AML-193 (cell line): ENCODE measurements around the gene NPEPPS.
"Not testable (repeated sequence)": the region's sequence is repeated elsewhere in the genome, so short reads cannot be mapped to it uniquely, and the experiment has no call there.

ENCODE experiments used
- DNase-seq, 2 experiments: peaks; one replicate each; lab custom pipeline; 2025; lab: John Stamatoyannopoulos, UW

NPEPPS gene, protein sequence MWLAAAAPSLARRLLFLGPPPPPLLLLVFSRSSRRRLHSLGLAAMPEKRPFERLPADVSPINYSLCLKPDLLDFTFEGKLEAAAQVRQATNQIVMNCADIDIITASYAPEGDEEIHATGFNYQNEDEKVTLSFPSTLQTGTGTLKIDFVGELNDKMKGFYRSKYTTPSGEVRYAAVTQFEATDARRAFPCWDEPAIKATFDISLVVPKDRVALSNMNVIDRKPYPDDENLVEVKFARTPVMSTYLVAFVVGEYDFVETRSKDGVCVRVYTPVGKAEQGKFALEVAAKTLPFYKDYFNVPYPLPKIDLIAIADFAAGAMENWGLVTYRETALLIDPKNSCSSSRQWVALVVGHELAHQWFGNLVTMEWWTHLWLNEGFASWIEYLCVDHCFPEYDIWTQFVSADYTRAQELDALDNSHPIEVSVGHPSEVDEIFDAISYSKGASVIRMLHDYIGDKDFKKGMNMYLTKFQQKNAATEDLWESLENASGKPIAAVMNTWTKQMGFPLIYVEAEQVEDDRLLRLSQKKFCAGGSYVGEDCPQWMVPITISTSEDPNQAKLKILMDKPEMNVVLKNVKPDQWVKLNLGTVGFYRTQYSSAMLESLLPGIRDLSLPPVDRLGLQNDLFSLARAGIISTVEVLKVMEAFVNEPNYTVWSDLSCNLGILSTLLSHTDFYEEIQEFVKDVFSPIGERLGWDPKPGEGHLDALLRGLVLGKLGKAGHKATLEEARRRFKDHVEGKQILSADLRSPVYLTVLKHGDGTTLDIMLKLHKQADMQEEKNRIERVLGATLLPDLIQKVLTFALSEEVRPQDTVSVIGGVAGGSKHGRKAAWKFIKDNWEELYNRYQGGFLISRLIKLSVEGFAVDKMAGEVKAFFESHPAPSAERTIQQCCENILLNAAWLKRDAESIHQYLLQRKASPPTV

DNA sequence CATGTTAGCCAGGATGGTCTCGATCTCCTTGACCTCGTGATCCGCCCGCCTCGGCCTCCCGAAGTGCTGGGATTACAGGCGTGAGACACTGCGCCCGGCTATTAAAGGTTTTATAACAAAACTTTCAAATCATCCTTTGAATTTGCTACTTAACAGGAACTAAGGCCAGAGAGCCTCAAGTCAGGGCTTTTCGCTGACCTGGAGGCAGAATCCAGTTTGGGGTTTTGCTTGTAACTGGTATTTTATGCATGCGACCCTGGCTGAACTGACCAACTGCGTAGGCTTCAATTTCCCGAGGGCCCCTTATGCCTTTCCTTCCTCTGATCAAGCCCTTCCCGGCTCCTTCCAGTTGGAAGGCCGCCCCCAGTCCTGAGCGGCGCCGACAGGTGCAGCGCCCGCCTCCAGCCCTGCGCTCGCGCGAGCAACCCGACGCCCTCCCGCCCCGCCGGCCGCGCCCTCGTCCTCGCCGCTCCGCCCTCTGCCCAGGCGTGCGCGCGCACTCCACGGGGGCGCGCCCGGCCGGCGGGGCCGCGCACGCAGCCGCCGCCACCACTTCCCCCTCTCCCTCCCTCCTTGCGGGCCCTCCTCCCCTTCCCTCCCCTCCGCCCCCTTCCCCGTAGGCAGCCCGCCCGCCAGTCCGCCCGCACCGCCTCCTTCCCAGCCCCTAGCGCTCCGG, at the start of gene NPEPPS:
Gene NPEPPS, plus strand, starts transcription at position 552 of the 676 bp plus-strand sequence. CDS start 193 bp downstream, outside the sequence.
- DNase-seq, result peak; percentile 60 to 68

DNA sequence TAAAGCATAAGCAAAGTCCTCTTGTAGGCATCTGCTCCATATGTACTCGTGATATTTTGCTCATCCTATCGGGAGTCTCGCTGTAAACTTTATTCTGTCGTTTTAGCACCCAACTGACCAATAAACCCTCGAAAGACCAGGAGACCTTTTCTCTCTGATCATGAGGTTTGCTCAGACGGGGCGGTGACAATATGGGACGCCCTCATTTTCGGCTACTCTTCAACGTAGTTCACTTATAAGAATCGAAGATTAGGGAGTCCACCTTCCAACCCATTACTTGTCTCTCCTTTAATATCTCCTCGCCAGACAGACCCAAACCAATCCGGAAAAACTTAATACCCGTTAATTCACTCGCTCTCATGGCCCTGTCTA, 39.1 kb upstream of the NPEPPS start:
- DNase-seq, result not testable (repeated sequence)

DNA sequence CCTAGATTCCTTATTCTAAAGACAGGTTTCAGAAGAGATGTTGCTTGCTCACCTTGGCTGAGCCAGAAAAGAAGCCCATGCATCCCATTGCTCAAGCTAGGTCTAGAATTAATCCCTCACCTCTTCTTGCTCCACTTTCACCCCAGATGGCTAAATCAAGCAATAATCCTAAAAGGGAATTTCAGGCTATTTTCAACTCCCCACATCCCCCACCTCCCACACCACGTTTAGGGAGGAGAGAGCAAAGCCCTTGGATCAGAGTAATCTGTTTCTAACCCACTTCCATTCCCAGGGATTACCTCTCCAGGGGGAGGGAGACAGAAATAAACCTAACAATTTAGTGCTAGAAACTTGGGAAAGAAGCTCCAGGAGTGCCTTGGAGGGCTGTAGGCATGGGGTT, 31.8 kb upstream of the NPEPPS start:
- not testable (repeated sequence) for DNase-seq

DNA sequence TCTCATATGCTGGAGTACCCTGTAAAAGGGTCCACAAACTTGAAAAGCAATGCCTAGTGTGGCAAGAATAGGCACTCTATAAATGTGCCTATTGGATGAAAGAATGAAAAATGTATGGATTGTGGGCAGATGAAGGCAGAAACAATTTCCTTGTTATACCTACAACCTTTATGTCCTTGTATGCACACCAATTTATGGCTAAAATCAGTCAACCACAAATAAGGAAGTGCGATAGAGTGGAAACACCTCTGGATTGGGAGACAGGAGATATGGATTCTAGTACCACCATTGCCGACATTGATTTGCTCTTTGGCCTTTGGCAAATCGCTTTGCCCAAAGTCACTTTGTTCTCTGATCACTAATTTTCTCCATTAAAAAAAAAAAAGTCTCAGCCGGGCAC, 31.4 kb upstream of the NPEPPS start:
- DNase-seq, result not testable (repeated sequence)

DNA sequence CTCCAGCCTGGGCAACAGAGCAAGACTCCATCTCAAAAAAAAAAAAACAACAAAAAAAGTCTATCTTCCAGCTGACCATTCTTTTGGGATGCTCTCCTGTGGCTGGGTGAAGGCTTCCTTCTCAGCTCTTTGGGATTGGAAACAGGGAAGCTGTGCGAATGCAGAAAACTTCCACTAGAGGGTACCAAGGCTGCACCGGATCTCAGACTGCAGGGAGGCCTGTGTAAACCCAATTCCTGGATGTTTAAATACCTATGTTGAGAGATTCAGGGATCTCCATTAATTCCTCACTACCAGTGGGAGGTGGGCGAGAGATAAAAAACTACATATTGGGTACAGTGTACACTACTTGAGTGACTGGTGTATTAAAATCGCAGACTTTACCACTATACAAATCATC, 30.3 kb upstream of the NPEPPS start:
- DNase-seq, result not testable (repeated sequence)

DNA sequence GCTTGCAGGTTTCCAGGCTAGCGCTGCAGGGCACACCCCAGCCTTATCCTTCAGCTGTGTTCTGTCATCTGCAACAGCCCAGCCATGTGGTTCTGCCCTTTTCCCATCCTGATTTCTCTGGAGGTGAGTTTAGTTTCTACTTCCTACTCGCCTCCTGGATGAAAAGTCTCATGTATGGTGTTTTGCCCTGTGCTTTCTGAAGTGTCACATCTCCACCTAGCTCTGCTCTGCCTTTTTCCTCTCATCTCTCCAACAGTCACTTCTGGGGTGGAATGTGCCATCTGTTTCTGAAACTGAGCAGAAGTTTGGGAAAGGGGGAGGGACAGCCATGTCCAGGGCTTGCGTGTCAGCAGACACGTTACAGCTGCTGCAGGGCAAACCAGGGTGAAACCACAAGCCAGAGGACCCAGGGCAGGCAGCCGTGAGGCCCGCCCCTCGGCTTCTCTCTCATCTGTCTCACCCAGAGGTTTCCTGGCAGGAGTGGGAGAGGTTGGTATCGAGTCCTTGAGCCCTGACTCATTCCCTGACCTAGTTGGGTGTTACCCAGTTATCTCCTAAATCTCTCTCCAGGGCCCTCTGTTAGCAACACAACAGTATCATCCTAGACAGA, 28.7 kb upstream of the NPEPPS start:
- not testable (repeated sequence) for DNase-seq

DNA sequence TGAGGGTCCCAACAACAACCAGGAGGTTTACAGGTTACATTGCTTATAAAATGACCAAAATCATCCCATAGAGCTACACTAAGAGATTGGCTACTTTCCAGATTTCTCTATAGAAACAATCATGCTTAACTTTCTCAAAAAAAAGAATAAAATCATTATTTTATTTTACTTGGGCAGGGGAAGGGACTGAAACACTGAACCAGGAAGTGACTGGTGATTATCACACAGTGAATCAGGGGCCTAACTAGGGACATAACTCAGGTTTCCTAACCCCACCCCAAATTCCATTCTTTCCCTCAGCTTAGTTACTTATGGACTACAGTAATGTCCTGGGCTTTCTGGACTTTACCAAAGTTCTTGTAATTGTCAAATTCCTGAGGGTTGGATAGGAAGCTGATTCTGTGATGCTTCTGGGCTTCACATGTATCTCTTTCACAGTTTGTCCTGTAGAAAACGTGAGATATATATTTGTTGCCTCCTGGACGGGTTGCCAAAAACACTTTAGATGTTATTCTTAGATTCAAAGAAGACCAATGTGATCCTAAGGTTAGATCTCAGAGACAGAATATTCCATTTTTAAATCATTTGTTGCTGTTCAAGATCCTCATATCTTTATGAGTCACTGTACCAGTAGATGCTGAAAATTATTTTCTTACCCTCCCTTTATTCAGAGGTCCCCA, 28.0 kb upstream of the NPEPPS start:
- DNase-seq, result not testable (repeated sequence)

DNA sequence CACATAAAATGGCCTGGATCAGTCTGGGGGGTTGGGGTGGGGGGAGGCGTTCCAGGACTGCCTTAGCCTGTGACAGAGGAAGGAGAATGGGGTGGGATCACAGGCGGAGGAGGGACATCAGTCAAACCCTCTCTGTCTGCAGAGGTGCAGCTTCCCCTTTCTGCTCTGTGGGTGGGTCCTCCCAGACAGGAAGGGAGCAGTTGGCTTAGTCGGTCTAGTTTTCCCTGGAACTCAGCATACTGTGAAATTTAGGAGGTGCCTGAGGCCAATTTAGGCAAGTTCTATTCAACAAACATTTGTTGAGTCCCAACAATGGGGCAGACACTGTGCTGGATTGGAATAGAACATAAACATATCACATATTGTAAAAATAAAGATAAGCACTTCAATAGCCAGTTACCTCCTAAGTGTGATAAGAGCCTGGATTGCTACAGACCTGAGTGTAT, 19.2 kb upstream of the NPEPPS start:
- peak; percentile 31 to 58 for DNase-seq

DNA sequence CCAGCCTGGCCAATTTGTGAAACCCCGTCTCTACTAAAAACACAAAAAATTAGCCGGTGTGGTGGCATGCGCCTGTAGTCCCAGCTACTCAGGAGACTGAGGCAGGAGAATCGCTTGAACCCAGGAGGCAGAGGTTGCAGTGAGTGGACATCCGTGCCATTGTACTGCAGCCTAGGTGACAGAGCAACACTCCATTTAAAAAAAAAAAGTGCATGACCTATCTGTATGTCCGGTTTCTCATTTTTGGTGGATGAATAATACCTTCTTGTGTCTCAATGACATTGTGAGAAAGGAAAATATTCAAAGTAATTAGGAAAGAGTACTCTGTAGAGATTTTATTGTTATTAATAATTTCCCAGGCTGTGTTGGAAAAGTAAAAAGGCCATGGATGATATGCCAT, 17.6 kb upstream of the NPEPPS start:
- not testable (repeated sequence) for DNase-seq

DNA sequence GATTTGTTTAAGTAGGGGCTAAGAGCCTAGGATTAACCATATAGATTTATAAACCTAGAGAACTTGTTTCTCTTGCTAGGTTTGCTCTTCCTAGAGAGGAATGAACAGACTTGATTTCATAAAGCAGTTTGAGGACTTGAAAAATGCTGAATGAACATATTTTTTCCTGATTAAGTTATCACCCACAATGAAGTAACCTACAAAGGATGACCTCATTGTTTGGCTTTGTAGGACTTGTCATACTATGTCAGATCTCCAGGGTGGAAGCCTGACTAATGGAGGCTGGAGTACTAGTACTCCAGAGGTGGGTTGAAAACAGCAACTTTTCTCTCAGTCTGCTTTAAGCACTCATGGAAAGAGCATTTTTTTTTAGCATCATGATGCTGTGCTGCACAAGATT, 12.0 kb upstream of the NPEPPS start:
- not testable (repeated sequence) for DNase-seq

DNA sequence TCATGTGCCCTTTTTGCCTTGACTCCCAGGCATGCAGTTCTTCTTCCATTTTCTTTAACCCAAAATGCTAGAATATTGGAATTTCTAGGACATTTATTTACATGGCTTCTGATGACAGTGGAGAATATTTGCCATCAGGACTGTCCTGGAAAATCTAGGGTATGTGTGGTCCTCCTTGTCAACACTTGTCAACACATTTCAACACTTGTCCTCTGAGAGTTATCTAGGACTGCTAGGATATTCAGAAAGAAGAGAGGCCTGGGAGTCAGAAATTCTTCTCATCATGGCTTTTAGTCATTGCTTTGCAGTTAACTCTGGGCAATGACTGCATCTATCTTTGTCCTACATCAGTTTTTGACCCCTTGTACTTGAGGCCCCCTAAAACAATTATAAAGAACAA, 11.5 kb upstream of the NPEPPS start:
- DNase-seq, result not testable (repeated sequence)

DNA sequence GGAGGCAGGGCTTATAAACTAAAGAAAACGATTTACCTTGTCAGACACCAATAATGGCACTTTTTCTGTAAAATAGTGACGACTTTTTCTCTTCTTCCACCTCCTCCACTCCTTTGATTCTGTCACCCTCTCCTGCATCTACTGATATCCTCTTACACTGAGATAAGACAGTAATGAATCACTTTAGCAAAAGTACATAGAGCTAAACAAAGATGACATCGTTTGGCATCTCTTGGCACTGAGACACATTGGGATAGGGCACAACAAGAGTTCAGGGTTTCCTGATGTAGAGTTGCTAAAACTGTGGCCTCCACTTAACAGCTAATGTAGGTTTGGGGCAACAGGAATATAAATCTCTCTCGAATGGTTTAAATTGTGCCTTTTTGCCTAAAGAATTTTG, 10.6 kb upstream of the NPEPPS start:
- not testable (repeated sequence) for DNase-seq

DNA sequence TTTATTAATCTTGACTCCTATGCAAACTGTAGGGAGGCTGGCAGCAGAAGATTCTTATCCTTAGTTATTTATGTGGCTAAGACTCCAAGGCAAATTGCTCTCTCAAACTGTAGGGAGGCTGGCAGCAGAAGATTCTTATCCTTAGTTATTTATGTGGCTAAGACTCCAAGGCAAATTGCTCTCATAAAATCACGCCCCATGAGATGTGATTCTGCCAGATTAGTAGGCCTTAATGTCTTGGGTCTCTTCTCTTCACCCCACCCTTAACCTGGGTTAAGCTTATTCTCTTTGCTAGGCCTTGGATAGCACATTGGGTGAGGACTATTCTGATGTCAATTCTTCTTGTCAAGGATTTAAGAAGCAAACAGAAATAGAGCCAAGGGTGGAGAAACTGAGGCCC, 9.5 kb upstream of the NPEPPS start:
- DNase-seq, result not testable (repeated sequence)

DNA sequence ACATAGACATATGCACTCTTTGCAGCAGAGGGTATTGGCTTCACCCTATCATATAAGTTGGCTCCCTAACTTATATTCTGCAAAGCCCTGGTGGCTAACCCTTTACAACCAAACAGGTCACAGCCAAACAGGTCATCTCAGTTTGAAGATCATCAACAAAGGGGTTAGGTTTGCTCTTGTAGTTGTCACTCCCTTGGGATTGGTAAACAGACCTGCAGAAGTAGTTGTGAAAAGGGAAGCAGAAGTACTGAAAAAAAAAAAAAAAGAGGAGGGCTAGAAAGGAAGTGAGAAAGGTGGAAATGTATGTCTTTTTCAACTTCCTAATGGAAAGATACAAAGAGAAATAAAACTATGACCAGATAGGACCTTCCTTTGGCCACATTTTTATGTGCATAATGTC, 8.6 kb upstream of the NPEPPS start:
- not testable (repeated sequence) for DNase-seq

DNA sequence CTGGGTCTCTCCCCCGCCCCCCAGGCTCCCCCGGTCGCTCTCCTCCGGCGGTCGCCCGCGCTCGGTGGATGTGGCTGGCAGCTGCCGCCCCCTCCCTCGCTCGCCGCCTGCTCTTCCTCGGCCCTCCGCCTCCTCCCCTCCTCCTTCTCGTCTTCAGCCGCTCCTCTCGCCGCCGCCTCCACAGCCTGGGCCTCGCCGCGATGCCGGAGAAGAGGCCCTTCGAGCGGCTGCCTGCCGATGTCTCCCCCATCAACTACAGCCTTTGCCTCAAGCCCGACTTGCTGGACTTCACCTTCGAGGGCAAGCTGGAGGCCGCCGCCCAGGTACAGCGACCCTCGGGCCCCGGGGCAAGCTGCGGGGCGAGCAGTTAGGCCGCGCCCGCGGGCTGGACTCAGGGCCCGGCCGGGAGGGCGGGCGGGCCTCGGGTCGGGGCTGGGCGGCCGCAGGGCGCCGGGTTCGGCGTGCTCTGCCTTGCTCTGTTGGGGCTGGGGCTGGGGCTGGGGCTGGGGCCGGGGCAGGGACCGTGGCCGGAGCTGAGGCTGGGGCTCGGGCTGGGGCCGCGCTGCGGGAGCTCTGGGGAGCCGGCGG, 419 bp downstream of the NPEPPS start:
- DNase-seq, result not testable (repeated sequence)

DNA sequence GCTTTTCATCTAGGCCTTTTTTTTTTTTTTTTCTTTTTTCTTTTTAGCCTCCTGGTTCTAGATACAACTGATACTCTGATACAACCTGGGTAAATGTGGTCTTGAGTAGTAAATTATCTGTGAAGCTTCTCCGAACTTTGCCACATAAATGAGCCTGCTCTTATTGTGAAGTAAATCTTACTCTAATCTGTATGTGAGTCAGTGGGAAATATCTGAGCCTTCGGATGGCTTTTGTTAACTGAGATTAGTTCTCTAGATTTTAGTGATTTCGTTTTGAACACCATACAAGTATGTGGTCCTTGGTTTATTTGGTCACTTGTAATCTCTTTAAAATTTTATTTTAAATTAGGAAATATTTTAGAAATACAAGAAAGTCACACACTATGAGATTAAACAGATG, 8.2 kb downstream of the NPEPPS start:
- not testable (repeated sequence) for DNase-seq

DNA sequence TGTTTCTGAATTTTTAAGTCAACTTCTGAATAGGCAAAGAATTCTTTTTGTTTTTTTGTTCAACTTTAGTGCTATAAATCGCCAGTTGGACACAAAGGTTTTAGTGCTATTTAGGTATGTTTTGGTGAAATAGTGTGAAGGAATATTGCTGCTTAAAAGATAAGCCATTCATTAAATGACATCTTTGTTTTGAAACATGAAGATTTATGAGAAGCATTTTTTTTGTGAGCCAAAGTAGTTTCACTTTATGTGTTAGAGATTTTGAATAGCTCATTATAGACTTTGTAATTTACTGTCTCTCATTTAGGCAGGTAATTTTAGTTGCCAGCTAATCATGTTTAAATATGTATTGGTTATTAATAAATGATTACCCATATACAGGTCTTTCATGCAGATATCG, 10.8 kb downstream of the NPEPPS start:
- DNase-seq, result not testable (repeated sequence)

DNA sequence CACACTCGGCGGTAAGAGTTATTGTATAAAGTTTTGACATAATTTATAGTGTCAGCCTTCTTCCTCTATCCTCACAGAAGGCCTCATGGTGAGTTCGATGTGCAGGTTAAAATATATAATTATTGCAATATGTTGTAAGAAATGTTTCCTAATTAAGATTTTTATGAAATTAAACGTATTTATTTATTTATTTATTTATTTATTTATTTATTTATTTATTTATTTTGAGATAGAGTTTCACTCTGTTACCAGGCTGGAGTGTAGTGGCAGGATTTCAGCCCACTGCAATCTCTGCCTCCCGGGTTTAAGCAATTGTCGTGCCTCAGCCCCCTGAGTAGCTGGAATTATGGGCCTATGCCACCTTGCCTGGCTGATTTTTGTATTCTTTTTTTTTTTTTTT, 13.4 kb downstream of the NPEPPS start:
- DNase-seq, result not testable (repeated sequence)

DNA sequence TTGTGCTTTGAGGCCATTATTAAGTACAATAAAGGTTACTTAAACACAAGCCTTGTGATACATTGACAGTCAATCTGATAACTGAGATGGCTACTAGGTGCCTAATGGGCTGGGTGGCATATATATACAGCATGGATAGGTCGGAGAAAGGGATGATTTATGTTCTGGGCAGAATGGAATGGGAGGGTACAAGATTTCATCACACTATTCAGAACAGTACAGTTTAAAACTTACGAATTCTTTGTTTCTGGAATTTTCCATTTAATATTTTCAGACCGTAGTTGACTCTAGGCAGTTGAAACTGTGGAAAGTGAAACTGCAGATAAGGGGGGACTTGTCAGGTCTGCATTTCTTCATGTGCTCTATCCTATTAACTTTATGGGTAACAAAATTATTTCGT, 23.8 kb downstream of the NPEPPS start:
- not testable (repeated sequence) for DNase-seq

DNA sequence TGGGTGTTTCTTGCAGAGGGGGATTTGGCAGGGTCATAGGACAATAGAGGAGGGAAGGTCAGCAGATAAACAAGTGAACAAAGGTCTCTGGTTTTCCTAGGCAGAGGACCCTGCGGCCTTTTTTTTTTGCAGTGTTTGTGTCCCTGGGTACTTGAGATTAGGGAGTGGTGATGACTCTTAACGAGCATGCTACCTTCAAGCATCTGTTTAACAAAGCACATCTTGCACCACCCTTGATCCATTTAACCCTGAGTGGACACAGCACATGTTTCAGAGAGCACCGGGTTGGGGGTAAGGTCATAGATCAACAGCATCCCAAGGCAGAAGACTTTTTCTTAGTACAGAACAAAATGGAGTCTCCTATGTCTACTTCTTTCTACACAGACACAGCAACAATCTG, 25.2 kb downstream of the NPEPPS start:
- DNase-seq, result not testable (repeated sequence)
